ENCODE data around the gene VSIG2. TPM values are rescaled to one million over a fixed set of nuclear protein-coding genes. Genes with fewer than 3 reads are reported as not detected.
"Not testable (repeated sequence)": the region's sequence is repeated elsewhere in the genome, so short reads cannot be mapped to it uniquely, and the experiment has no call there.

VSIG2 gene
- total RNA-seq, 1 donor from 2014 or later: not detected

DNA sequence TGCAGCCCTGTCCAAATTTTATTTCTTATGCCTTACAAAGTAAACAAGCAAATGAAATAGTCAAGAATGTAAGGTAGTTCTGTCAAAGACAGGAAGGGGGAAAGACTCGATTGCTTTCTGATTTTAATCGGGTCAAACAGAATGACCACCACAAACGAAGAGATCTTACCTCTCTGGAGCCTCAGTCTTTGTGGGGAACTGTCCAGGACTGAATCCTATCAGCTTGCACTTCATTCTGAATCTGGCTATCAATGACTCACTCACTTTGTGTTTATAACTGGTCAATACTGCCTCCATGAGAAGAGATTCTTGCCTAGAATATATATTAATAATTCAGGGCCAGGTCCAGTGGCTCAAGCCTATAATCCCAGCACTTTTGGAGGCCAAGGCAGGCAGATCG is 30.9 kb upstream of the VSIG2 start:
- Mint-ChIP-seq H3K36me3 (ENCODE audit: low read depth) (no peaks in the 10 kb centered on the region), H3K9me3 (ENCODE audit: low read depth) (no peaks in the 10 kb centered on the region), H3K4me3 (ENCODE audit: unreplicated experiment) (no peak overlapping the region), H3K27me3 (ENCODE audit: low read depth) (no peaks in the 10 kb centered on the region), H3K4me1 (ENCODE audit: low read depth) (no peaks in the 10 kb centered on the region), H3K27ac (ENCODE audit: unreplicated experiment) (no peak overlapping the region)
- DNase-seq (ENCODE audit: low spot score): no peak
- TF ChIP-seq, protein P1, sequence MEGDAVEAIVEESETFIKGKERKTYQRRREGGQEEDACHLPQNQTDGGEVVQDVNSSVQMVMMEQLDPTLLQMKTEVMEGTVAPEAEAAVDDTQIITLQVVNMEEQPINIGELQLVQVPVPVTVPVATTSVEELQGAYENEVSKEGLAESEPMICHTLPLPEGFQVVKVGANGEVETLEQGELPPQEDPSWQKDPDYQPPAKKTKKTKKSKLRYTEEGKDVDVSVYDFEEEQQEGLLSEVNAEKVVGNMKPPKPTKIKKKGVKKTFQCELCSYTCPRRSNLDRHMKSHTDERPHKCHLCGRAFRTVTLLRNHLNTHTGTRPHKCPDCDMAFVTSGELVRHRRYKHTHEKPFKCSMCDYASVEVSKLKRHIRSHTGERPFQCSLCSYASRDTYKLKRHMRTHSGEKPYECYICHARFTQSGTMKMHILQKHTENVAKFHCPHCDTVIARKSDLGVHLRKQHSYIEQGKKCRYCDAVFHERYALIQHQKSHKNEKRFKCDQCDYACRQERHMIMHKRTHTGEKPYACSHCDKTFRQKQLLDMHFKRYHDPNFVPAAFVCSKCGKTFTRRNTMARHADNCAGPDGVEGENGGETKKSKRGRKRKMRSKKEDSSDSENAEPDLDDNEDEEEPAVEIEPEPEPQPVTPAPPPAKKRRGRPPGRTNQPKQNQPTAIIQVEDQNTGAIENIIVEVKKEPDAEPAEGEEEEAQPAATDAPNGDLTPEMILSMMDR (IDR thresholded peaks at IDR 0.05): no peak

- no peak overlapping the region for H3K27ac Mint-ChIP-seq (ENCODE audit: unreplicated experiment)
- H3K36me3 Mint-ChIP-seq (ENCODE audit: low read depth): peaks cover 3% of the 10 kb centered on the region
- peaks cover 12% of the 10 kb centered on the region for H3K4me1 Mint-ChIP-seq (ENCODE audit: low read depth)
- H3K27me3 Mint-ChIP-seq (ENCODE audit: low read depth): no peaks in the 10 kb centered on the region
- TF ChIP-seq, protein P1 (IDR thresholded peaks at IDR 0.05): no peak
- no peak for DNase-seq (ENCODE audit: low spot score)
- H3K4me3 Mint-ChIP-seq (ENCODE audit: unreplicated experiment): no peak overlapping the region
- no peaks in the 10 kb centered on the region for H3K9me3 Mint-ChIP-seq (ENCODE audit: low read depth)
These were observed 27.5 kb upstream of the VSIG2 start for GRCh38 chr11:124779568-124779967.

GRCh38 chr11:124778281-124778680 is 26.2 kb upstream of the VSIG2 start:
- Mint-ChIP-seq H3K4me1 (ENCODE audit: low read depth) (peaks cover 12% of the 10 kb centered on the region), H3K27ac (ENCODE audit: unreplicated experiment) (no peak overlapping the region), H3K9me3 (ENCODE audit: low read depth) (no peaks in the 10 kb centered on the region), H3K4me3 (ENCODE audit: unreplicated experiment) (no peak overlapping the region), H3K36me3 (ENCODE audit: low read depth) (peaks cover 3% of the 10 kb centered on the region), H3K27me3 (ENCODE audit: low read depth) (no peaks in the 10 kb centered on the region)
- DNase-seq (ENCODE audit: low spot score): no peak
- TF ChIP-seq, protein P1 (IDR thresholded peaks at IDR 0.05): peak; percentile 40

DNA sequence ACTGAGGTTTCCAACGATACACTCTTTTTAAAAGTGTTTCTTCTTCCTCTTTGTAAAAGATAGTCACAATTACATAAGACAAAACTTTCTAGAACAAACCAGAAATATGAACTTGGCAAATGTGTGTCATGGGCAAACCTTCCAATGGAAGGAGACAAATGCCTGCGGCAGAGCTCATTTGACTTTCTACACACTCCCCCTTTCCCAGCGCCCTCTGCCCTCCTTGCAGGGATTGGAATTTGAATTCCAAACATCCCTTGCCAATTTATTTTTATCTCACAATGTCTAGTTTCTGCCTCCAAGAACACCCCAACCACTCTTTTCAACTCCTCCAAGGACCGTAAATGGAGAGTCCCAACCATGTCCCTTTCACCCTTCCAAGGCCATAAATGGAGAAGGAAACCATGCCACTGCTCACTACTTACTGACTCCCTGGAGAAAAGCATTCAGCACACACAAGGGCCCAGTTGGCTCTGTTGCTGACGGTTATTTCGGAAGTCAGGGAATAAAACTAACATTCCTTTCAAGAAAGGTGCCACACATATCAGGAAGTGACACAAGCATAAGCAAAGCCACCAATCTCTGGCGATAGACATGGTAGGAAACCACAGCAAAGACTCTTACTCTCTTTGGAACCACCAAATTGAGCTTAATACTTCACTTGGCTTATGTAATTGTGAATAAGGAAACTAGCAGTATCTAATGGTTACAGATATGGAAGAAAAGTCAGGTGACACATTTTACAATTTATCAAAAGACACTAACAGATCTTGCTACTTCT is 25.0 kb upstream of the VSIG2 start:
- Mint-ChIP-seq H3K36me3 (ENCODE audit: low read depth) (peaks cover 5% of the 10 kb centered on the region), H3K9me3 (ENCODE audit: low read depth) (no peaks in the 10 kb centered on the region), H3K27me3 (ENCODE audit: low read depth) (no peaks in the 10 kb centered on the region), H3K4me1 (ENCODE audit: low read depth) (peaks cover 12% of the 10 kb centered on the region), H3K27ac (ENCODE audit: unreplicated experiment) (peak overlapping the region; percentile 67), H3K4me3 (ENCODE audit: unreplicated experiment) (no peak overlapping the region)
- TF ChIP-seq, protein P1 (IDR thresholded peaks at IDR 0.05): no peak
- DNase-seq (ENCODE audit: low spot score): no peak

DNA sequence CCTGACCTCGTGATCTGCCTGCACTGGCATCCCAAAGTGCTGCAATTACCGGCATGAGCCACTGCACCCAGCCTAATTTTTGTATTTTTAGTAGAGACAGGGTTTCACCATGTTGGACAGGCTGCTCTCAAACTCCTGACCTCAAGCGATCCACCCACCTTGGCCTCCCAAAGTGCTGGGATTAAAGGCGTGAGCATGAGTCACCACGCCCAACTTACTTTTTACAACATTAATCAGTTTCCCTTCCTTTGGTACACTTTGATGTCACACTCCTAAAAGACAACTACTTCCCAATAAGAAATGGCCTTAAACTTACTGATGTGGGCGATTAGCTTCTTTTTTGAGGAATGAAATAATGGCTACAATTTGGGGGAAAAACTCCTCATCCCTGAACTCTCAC is 18.9 kb upstream of the VSIG2 start:
- H3K9me3 Mint-ChIP-seq (ENCODE audit: low read depth): not testable (repeated sequence)

More for the DNA sequence above, 18.9 kb upstream of the VSIG2 start:
- not testable (repeated sequence) for H3K27ac Mint-ChIP-seq (ENCODE audit: unreplicated experiment); DNase-seq (ENCODE audit: low spot score); H3K27me3 Mint-ChIP-seq (ENCODE audit: low read depth); H3K4me3 Mint-ChIP-seq (ENCODE audit: unreplicated experiment); H3K4me1 Mint-ChIP-seq (ENCODE audit: low read depth)
- H3K36me3 Mint-ChIP-seq (ENCODE audit: low read depth): peaks cover 16% of the 10 kb centered on the region
